Stimulated activated CD8-positive, alpha-beta memory T cell treated with anti-CD3 and anti-CD28 coated beads, Interleukin-15, amount 100 ng/mL, for 48 hours (primary cell): Measurements from ENCODE around the gene GSAP.

Experiments used
- DNase-seq, 2 donors: peaks; one replicate each; pipeline ENCODE4 v3.0.0-alpha.2; 2020; ENCODE audit warnings: low read depth in 2 of 2

GSAP gene

DNA sequence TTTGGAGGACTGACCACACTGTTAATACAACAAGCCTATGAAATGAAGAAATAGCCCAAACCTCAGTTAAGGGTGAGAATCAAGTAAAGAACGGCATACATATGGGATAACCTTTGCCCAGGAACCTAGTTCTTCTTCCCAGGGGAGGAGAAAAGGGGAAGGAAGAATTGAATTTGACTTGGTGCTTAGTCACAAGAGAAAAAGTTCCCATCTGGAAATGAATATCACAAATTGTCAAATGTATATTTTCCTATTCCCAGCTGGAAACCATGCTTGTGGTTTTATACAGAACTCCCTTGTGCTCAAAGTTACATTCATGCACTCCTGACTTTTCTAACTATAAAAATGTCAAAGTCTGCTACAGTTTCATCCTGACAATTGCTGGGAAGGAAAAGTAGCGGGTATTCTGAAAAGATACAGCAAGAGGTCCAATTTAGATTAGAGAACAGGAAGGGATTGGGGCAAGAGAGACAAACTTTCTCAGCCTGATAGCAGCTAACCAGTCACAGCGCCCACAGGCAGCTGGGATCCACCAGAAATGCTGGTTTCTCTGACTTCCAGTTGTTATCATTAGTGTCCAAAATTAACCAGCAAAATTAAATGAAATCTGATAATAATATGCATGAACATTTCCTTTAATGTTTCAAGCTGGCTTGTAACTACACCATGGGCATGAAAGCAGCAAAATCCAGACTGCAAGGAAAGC is 18.6 kb upstream of the GSAP start:
- no peak for DNase-seq

DNA sequence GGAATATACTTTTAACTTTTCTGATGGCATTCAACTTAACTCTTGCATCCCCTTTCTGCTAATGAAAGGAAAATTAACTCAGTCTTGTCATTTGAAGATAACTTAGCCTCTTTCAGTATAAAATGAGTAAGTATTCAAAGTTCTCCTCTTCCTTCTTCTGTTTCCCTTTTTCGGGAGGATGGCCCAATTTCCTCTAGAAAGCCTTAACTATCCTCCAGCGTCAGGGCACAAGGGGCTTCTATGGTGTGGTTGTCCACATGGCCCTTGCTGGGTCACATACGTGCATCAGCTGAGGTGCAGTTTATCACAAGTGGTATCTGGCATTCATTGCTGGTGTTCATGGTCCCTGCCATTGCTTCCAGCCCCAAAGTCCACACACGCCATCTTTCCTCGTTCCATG is 17.8 kb upstream of the GSAP start:
- DNase-seq: no peak

DNA sequence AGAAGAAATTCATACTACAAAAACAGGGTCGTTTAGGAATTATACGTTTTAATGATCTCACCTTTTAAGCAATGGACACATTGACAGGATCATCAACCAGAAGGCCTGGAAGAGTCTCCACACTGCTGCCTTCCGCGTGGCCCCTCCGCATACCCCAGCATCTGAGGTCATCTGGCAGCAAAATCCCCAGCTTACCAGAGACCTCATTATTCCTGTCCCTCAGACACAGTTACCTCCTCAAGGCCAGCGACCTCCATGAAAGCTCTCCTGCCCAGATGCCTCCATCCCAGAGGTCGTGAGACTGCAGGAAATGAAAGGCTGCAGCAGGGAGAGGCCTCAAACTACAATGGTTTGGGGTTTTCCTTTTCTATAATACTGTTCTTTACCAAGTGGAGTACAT is 14.8 kb upstream of the GSAP start:
- no peak for DNase-seq

DNA sequence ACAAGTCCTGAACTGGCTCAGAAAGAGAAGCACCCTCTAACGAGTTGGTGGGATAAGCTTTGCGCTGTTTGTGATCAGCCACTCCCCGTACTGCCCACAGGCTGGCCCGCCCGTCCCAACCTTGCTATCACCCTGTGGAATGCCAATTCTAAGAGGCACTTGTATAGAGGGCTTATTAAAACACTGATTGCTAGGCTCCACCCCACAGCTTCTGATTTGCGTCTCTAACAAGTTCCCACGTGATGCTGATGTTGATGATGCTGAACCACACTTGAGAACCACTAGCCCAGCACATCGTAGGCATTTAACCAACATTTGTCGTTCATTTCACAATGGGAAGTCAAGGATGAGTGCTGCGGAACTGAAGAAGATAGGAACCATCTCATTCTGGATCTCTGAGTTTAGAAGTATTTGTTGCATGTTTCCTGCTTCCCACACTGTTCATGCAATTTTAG is 12.7 kb upstream of the GSAP start:
- no peak for DNase-seq

DNA sequence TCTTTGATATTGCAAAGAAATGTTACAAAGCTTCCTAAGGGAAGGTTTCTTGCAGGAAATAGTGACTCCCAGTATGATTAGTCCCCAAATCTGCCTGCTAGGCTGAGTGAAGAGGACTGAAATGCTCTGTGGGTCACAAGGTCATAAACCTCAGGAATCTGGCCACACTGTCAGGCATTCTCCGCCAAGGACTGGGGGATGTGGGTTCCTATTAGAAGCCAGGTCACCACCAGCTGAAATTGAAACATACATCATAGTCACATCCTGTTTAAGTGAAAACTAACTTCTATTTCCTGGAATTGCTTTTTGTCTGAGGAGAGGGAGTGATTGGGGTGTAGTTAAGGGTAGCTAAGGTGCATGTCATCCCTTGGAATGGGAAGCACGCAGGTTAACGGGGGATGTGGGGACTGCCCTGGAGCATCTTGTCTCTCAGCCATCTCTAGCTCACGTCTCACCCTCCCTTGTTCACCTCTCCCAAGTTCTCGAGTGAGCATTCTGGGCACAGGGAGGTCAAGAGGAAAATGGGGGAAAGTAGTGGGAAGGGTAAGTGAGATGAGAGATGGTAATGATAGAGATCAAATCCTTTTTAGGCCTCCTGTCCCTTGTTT is 12.0 kb upstream of the GSAP start:
- DNase-seq: no peak

DNA sequence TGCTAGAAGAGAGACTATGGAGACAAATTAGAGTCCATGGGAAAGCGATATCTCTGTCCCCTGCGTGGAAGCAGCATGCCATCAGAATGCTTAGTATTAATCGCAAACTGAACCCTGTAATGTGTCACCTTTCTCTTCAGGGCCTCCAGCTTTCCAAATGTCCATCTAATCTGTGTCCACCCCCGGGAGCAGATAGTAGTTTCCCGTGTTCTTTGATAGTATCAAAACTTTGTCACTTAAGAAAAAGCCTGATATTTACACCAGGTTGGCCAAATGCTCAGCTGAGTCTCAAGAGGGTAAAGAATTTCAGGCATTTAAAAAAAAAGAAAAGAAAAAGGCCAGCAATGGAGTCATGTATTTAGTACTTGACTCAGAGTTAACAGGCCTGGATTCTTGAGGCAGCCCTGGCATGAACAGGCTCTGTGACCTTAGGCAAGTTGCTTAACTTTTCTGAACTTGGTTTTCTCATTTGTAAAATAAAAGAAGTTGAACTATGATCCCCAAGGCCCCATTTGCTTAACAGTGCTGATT is 10.4 kb upstream of the GSAP start:
- DNase-seq: no peak

DNA sequence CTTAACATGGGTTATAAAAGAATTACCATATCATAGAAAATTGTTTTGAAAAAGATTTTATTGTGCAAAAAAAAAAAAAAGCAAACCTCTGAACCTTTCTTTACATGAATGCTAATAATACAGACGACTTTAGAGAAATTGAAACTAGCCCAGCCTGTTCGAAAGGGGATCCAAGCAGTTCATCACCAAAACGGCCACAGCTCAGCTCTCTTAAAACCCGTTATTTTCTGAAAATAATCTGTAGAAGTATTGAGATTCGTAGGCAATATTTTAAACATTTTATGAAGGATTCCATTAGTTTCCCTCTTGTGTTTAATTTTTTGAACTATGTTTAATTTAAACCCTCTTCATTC is 9.9 kb upstream of the GSAP start:
- DNase-seq: no peak

DNA sequence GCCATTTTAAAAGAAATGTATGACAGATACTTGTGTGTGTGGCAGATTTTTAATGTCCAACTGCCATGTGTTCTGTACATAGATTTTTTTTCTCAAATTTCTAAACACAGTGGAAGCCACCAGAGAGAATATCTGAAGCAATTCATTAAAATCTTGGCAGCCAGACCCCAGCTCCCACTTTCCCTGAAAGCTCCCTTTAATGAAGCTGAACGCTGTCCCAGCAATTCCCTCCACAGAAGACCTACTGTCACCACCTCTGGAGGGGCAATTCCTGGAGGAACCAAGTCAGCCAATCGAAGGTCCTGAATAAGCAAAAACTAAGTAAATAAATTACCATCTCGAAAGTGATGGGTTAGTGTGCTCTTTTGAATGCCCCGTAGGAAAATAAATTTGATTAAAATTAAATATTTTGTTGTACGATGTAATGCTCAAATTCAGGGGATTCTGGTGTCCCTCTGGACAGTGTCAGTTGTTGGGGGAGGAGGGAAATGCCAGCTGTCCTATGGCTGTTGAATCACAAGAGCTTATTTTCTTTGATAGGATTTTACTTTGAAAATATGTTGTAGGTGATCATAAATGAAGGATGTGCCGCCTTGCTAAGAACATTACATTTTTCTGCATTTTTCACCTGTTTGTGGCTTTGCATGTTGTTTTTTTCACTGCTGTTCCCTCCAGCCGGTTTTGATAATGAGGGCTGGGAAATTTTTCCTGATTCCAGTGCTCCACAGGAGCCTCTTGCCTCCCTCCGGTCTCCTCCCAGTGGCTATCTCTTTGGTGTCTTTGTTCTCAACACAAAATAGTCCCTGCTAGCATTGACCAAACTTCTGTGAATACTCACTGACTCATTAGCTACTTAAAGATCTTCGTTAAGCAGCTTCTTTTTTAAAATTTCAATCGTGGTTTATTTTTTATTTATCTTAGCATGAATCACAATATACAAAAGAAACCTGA is 9.2 kb upstream of the GSAP start:
- no peak for DNase-seq

DNA sequence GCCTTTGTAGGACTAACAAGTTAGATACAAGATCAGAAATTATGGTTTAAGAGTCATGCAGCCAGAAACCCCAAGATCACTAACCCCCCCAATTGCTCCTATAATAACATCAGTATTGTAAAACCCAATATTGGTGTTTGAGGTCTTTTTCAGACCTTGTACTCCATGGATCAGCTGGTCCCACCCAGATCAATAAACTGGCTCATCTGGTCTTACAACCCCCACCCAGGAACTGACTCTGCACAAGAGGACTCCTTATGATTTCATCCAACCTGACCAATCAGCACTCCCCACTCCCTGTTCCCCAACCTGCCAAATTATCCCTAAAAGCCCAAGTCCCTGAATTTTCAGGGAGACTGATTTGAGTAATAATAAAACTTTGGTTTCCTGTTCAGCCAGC is 6.4 kb upstream of the GSAP start:
- no peak for DNase-seq

DNA sequence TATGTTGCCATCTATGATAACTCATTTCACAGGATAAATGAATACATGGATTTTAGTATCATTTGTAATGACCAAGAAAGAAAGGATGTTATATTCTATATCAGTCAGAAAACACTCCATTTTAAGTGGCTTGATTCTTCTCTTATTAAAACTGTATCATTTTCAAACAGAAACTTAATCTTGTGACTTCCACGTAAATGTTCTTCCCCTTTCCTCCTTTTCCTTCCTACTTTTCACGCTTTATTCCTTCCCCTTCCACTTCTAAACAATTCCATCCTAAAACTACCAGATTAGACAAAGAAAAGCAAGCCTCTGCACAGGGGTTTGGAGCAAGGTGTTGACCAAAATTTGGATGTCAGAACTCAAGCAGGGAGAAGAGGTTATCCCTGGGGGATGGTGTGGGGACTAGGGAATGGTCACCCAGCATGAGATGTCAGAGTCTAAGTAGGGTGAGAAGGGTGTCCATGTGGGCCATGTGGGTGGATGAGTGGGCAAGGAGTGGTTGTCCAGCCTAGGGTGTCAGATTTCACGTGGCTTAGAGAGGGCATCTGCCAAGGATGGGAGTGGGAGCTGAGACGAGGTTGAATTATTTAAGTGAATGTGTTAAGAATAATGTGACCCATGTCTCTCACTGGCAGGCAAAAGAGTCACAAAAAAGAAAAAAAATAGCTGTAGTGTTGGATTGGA is 5.0 kb upstream of the GSAP start:
- DNase-seq: no peak

DNA sequence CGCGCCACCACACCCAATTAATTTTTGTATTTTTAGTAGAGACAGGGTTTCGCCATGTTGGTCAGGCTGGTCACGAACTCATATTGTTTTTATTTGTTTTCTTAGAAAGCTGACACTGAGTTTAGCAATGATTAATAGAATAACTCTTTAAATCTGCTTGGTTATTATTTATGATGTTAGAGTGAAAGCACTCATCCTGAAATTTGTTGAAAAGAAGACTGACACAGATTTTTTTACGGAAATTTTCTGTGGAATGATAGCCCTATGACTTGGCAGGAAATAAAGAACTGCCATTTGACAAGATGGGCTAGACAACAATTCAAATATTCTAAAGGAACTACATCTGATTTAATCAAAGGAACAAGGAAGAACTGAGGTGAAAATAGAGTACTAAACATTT is 4.3 kb upstream of the GSAP start:
- DNase-seq: no peak

DNA sequence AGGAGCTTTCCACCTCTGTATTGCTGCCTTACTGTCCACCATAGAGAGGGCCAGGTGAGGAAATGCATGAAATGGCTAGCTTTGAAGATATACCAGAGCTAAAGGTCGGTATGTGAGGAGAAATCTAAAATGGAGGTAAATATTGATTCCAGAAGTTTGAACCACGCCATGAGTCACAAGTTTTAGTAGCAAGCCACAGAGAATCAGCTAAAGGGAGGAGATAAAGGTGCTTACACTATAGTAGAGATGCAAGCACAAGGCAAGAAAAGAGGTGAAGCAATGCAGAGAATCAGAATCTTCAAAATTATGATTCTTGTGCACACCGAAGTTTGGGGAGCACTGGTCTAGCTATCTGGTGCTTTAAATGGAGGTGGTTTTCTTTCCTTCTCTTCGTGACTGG is 3.0 kb upstream of the GSAP start:
- DNase-seq: no peak

DNA sequence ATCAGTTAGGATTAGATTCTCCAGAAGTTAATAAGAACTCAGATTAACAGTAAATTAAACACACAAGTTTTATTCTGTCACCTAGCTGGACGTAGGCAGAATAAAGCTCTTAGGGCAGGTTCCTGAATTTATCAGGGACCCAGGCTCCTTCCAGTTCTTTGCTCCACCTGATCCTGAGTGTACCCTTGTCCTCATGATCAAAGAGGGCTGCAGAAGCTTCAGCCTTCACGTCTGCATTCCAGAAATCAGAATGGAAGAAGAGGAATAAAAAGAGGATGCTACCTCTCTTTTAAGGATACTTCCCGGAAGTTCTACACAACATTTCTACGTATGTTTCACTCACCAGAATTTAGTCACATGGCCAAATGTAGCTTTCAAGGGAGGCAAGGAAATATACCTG is 1.7 kb upstream of the GSAP start:
- no peak for DNase-seq

DNA sequence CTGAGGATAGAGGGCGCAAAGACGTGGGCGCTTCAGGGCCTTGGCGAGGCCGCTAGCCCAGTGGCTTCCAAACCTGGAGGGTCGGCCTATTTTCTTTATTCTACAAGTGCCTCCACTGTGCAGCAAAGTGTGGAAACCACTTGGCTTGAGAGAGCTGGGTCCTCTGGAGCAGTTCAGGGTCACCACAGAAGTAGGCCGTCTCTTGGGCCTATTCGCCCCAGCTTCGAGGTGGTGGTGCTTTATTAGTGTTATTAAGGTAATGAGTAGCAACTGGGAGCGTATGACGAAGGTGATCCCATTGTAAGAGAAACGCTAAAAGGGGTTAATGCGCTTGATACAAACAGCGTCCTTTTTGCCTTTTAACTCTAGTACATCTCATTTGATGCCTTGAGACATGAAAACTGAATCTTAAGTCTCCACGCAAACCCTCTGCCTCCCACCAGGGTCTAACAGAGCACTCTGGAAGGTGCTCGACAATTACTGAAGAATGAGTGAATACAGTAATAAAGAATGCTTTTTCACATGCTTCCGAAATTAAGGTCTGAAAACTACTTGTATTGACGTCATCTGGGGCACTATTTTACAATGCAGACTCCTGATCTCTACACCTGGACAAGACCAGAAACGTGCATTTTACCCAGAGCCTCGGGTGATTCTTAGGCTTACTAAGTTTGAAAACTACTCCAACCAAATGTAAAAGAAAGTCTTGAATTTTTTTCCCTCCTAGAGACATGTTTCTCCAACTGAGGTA is 647 bp upstream of the GSAP start:
- no peak for DNase-seq

DNA sequence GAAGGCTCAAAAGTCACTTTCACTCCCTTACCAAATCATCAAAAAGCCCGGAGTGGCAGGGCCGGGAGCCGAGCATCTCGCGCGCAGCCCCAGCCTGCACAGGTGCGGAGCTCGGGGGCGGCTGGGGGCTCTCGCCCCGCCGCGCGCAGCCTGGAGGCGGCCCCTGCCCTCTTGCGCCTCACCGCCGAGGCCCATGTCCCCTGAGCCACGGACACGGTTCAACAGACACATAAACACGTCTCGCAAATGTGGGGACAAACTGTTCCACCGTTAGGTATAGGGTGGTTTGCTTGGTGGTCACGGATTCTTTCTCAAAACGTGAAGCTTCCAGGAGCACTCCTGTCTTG is 700 bp downstream of the GSAP start:
- DNase-seq: no peak

DNA sequence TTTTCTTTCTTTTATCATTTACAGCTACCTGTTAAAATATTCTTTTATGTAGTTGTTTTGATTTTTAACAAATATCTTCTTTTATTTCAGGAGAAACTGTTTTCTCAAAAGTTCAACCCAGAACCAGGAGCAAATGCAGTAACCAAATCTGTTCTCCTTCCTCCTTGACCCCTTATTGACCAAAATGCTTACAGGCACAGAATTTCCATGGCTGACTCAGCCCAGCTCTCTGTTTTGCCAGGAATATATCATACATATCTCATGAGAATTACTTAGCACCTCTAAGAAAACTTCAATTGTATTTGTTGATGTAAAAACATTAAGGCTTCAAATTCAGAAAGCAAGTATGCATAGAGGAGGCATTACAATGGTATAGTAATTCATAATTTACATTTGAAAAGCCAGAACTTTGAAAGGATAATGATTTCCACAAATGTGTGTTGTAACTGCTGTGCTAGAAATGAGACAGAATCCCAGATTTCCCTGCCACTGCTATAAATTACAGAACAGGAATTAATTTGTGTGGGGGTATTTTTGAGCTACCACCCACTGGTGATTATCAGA is 2.2 kb downstream of the GSAP start:
- no peak for DNase-seq

DNA sequence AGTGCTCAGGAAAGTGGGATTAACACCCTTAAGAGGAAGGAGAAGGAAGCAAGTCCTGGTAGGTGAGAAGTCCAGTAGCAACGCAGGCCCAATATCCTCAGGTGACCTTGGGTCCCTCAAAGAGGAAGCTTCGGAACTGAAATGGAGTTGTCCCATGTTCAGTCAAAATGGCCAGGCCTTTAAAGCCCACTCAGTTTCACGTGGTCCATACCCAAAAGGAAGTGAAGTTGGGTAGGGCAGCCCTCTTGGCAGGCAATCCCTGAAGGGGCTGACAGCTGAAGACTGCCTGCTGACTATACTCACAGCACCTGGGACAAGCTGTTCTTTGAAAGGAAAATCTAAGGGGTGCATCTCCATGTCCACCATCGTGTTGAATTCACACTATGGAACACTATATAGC is 3.0 kb downstream of the GSAP start:
- DNase-seq: no peak

DNA sequence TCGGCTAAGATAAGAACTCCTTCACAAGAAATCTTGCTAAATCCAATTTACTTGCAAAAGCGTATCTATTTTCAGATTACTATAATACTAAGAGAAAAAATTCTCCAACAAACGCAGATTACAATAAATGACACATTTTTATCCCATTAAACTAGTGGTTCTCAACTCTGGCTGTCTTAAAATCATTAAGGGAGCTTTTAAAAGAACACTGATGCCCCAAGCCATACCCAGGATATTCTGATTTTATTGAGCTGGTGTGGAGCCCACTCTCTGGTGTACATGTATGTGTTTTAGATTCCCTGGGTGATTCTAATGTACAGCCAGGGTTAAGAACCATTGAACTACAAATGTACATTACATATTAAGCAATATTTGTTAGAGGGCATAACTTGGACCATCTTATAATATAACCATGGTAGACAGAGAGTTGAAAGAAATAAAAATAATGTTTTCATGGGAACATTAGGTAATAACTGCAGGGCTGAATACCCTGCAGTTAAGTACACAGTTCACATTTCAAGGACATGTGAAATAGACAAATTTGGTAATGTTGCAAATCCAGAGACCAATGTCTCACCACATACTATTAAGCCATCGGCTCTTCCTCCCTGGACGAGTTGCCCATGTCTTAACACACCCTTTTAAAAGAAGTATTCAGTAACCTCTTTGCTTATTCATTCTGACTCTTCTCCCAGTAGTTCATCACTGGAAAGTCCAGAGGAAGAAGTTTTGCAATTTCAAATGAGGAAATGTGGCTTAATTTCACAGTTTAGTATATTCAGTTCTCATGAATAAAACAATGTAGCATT is 6.2 kb downstream of the GSAP start:
- no peak for DNase-seq

DNA sequence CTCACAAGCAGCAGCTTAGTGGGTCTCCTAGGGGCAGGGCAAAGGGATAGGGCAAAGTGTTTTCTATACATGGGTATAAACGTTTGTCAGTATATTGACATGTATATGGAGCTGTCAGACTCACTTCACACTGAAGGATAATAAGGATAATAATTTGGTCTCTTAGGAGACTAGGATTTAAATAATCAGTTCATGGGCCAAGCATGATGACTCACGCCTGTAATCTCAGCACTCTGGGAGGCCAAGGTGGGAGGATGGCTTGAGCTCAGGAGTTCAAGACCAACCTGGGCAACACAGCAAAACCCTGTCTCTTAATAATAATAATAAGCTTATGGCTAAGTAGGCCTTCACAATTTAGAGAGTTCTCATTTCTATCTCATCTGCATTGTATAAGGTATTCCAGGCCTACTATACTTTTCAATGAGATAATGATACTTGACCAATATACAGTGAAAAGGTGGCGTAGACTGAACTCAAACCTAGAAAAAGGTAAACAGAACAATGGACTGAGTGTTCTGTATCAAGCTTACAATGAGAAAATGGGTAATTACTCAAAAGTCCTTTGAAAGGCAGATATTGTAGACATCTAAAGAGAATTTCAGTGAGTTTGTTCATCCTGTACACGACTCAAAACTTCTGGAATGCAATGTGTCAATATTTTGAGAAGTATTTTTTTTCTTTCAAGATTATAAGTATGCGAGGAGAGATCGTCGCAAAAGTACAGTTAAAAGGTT is 7.0 kb downstream of the GSAP start:
- DNase-seq: no peak

DNA sequence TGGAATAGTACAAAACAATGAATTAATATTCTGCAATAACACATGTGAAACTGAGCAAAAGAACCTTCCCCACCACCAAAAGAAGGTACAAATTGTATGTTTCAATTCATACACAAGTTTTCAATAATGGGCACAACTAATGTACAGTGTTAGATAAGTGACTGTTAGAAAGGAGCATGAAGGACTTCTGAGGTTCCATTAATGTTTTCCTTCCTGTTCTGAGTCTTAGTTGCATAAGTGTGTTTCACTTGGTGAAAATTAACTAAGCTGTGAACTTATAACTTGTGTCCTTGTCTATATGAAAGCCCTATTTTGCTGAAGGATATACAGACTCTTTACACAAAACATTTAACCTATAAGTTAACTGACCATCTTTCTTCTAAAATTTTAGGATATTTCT is 8.2 kb downstream of the GSAP start:
- no peak for DNase-seq
